Parathyroid adenoma (tissue), 2 donors: ENCODE results near the gene GNAT2.

Experiments
- H2AFZ ChIP-seq: fragments of 300-600 bp; sonication (generic); one replicate; pipeline ENCODE4 v1.7.0; 2017; ENCODE audit warnings: antibody characterized with exemption, mild to moderate bottlenecking
- H3K27ac ChIP-seq: fragments of 300-600 bp; sonication (generic); one replicate; pipeline ENCODE4 v1.7.0; 2017
- H3K27me3 ChIP-seq: fragments of 300-600 bp; sonication (generic); one replicate; pipeline ENCODE4 v1.7.0; 2017; ENCODE audit warnings: low read length; ENCODE audit not compliant: control insufficient read depth, insufficient read depth
- H3K36me3 ChIP-seq: fragments of 300-600 bp; sonication (generic); one replicate; pipeline ENCODE4 v1.7.0; 2017; ENCODE audit warnings: low read length; ENCODE audit not compliant: control insufficient read depth, insufficient read depth
- H3K4me1 ChIP-seq: fragments of 300-600 bp; sonication (generic); one replicate; pipeline ENCODE4 v1.7.0; 2017; ENCODE audit warnings: control low read depth
- H3K4me2 ChIP-seq: fragments of 300-600 bp; sonication (generic); one replicate; pipeline ENCODE4 v1.7.0; 2017; ENCODE audit warnings: low read length
- H3K4me3 ChIP-seq: fragments of 300-600 bp; sonication (generic); one replicate; pipeline ENCODE4 v1.7.0; 2017; ENCODE audit warnings: low read depth, low read length
- H3K79me2 ChIP-seq: fragments of 300-600 bp; sonication (generic); one replicate; pipeline ENCODE4 v1.7.0; 2017; ENCODE audit warnings: control low read depth
- H3K9ac ChIP-seq: fragments of 300-600 bp; sonication (generic); one replicate; pipeline ENCODE4 v1.7.0; 2017; ENCODE audit warnings: mild to moderate bottlenecking
- H3K9me3 ChIP-seq: fragments of 300-600 bp; sonication (generic); one replicate; pipeline ENCODE4 v1.7.0; 2017; ENCODE audit warnings: low read length; ENCODE audit not compliant: control insufficient read depth
- TF ChIP-seq, protein P1 (sequence below): fragments of 300-600 bp; sonication (generic); IDR thresholded peaks from one replicate; pipeline ENCODE4 v1.7.0; 2017; ENCODE audit warnings: antibody characterized with exemption, mild to moderate bottlenecking
- donor health status: primary hyperparathyroidism.

Gene GNAT2

DNA sequence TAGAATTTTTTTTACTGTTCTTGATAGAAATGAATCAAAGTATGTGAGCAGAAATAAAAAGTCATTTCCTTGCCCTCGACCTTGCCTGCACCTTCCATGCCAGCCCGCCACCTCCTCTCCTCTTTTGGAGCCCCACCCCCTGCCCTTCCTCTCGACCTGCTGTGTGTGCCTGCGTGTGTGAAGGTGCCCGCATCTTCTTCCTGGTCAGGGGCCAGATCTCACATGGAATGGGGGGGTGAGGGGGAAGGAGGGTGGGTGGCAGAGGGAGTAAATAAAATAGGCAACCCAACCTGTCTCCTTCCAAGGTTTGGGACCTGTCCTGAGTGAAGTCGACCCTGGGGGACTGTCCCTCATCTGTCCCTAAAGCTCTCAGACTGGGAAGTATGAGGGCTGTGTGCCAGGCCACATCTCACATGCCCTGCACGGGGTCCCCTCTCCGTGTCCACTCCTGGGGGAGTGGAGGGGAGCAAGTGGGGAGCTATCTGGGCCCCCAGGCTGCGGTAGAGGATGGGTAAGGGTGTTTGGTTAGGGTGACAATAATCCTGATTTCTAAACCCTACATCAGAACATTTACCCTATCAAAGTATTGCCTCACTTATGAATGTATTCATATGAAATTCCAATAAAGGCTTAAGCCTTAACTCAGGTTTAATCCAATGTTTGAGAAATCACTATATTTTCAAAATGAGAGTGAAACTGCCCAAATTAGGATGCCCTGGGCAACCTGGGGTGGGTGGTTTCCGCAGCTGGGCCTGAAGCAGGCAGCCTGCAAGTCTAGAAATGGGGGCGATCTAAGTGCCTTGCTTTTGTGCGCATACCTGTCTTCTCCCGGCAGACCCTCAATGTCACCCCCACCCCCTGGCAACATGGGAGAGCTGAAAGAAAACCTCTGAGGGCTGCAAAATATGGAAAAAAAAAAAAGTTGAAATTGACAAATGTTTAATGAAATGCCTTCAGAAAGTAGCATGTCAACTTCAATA, 15.6 kb upstream of the GNAT2 start:
- H3K79me2 ChIP-seq = no peaks in the 10 kb centered on the region
- no peaks in the 10 kb centered on the region for H3K27me3 ChIP-seq
- no peak overlapping the region for H3K4me3 ChIP-seq
- H2AFZ ChIP-seq = peak overlapping the region; percentile 38
- H3K4me1 ChIP-seq = peaks cover 8% of the 10 kb centered on the region
- no peaks in the 10 kb centered on the region for H3K36me3 ChIP-seq
- TF ChIP-seq, protein P1, sequence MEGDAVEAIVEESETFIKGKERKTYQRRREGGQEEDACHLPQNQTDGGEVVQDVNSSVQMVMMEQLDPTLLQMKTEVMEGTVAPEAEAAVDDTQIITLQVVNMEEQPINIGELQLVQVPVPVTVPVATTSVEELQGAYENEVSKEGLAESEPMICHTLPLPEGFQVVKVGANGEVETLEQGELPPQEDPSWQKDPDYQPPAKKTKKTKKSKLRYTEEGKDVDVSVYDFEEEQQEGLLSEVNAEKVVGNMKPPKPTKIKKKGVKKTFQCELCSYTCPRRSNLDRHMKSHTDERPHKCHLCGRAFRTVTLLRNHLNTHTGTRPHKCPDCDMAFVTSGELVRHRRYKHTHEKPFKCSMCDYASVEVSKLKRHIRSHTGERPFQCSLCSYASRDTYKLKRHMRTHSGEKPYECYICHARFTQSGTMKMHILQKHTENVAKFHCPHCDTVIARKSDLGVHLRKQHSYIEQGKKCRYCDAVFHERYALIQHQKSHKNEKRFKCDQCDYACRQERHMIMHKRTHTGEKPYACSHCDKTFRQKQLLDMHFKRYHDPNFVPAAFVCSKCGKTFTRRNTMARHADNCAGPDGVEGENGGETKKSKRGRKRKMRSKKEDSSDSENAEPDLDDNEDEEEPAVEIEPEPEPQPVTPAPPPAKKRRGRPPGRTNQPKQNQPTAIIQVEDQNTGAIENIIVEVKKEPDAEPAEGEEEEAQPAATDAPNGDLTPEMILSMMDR = no peak
- peak overlapping the region; percentile 47 for H3K27ac ChIP-seq
- peak overlapping the region; percentile 0 for H3K4me2 ChIP-seq
- no peak overlapping the region for H3K9ac ChIP-seq
- H3K9me3 ChIP-seq = no peaks in the 10 kb centered on the region

DNA sequence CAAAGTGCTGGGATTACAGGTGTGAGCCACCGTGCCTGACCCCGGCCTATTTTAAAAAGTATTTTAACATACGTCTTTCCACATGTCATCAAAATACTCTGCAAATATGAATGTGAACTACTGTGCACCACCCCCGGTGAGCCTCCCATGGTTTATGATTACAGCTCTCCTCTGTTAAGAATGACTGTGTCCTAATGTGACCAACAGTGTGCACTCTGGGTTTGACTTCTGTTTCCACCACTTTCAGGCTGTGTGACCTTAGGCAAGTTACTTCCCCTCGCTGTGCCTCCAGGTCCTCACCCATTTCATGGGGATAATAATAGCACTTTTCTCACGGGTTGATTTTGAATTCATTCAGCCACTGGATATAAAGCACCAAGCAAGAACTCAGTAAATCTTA, 14.9 kb upstream of the GNAT2 start:
- Histone ChIP-seq H3K9ac (no peak overlapping the region), H3K36me3 (no peaks in the 10 kb centered on the region), H3K79me2 (no peaks in the 10 kb centered on the region), H3K27ac (peak overlapping the region; percentile 47), H2AFZ (no peak overlapping the region), H3K4me1 (peaks cover 8% of the 10 kb centered on the region), H3K4me2 (peak overlapping the region; percentile 0), H3K27me3 (no peaks in the 10 kb centered on the region), H3K4me3 (no peak overlapping the region), H3K9me3 (no peaks in the 10 kb centered on the region)
- TF ChIP-seq, protein P1 = no peak

DNA sequence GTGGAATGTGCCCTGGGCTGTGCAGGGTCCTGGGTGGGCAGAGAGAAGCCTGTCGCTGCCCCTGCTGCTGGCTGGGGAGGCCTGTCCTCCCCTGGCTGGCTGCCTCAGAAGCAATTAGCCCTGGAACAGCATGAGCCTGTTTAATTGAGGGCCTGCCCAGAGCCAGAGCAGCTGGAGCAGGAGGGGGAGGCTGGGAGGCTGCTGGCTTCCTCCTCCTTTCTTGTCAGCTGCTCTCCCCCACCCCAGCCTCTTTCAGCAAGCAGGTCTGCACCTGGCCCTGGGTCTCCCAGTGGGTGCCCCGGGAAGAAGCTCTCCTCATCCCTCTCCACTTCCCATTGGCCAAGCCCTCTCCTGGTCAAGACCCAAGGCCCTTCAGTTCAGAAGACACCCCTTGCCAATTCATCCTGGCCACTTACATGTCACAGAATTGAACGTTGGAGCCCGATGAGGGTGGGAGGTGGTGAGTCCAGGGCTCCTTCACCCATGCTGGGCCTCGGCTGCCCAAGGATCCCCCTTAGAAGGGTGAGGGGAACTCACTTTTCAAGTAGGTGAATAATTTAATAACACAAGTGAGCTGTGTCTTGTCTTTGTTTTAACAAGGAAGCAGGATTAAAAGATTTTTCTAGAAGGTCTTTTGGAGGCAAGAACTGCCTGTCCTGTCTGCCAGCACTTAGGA, 13.4 kb upstream of the GNAT2 start:
- H3K9ac ChIP-seq = no peak overlapping the region

DNA sequence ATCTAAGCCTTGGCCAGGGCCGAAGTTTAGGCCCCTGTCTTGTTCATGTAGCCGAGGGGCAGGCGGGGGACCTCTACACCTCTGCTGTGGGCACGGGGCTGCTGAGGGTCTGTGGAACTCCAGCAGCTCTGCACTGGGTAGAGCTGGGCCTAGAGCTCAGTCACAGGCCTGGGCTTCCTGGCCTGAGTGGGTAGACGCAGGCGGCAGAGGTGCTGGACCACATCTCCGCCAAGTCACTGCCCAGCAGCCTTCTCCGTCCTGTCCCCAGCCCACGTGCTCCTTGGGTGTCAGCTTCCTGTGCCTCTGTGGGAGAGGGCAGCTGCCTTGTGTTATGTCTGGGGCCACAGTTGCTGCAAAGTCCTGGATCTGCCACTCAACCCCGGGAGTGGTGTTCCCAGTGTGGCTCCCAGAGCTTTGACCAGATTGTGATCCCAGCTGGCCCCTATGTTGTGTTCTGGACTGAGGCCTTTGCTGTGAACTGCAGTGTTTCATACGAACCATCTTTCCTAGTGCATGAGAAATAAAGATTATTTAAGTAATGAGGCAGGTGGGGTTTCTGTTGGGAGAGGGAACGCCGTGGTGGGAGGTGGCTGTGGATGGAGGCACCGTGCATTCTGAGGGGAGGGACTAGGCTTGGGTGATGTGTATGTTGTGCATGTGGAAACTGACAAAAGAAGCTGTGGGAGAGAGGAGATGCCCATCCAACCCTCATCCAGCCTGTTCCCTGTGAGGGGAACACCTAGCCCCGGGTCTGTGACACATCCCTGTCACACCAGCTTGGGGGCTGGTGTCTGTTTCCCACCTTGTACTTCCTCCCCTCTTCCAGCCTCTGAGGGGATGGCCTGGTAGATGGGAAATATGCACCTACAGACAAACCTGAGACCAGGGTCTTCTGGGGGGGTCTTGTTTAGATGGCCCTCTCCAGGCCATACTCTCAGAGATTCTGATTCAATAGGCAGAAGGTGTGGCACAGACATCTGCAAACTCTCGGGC, 12.4 kb upstream of the GNAT2 start:
- peaks cover 8% of the 10 kb centered on the region for H3K4me1 ChIP-seq
- H3K79me2 ChIP-seq = no peaks in the 10 kb centered on the region
- no peaks in the 10 kb centered on the region for H3K9me3 ChIP-seq
- H3K27me3 ChIP-seq = no peaks in the 10 kb centered on the region
- no peak overlapping the region for H3K9ac ChIP-seq
- no peak overlapping the region for H3K4me3 ChIP-seq
- TF ChIP-seq, protein P1 = no peak
- no peak overlapping the region for H3K27ac ChIP-seq
- no peaks in the 10 kb centered on the region for H3K36me3 ChIP-seq
- no peak overlapping the region for H3K4me2 ChIP-seq
- no peak overlapping the region for H2AFZ ChIP-seq

More for the DNA sequence above, 13.4 kb upstream of the GNAT2 start:
- H3K79me2 ChIP-seq = no peaks in the 10 kb centered on the region
- TF ChIP-seq, protein P1 = no peak
- H3K4me1 ChIP-seq = peaks cover 8% of the 10 kb centered on the region
- H3K27ac ChIP-seq = no peak overlapping the region
- no peaks in the 10 kb centered on the region for H3K9me3 ChIP-seq
- no peak overlapping the region for H3K4me3 ChIP-seq
- no peaks in the 10 kb centered on the region for H3K27me3 ChIP-seq
- H3K36me3 ChIP-seq = no peaks in the 10 kb centered on the region
- no peak overlapping the region for H2AFZ ChIP-seq
- no peak overlapping the region for H3K4me2 ChIP-seq
